Endothelial cell of hepatic sinusoid (primary cell): ENCODE results near the gene CFAP97D1.

ENCODE experiments used
- in situ Hi-C: cut with HindIII; loops from 2 replicates; pipeline ENCODE4 v1.10.0; 2017; ENCODE audit warnings: low sequenced_read_pairs

The CFAP97D1 gene

DNA sequence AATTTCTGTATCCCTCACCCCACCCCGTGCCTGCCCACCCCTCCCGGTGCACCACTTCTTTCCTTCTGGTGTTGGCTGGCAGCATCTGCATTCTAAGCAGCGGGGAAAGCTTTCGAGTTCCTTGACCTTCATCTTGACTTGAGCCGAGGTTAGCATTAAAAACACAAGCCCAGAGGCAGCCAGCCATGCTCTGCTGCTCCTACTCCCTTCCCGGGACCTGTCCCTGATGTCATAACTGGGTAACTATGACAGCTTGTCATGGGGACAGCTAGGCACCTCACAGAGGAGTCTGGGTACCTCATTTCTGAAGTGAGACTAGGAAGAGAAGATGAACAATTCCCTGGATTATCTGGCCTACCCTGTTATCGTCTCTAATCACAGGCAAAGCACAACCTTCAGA, at the start of gene CFAP97D1:
TSS of gene CFAP97D1 (plus strand) at position 301 of the 400 bp plus-strand sequence. CDS start at position 329, 28 bp downstream.
- in situ Hi-C loops: no loop called here

DNA sequence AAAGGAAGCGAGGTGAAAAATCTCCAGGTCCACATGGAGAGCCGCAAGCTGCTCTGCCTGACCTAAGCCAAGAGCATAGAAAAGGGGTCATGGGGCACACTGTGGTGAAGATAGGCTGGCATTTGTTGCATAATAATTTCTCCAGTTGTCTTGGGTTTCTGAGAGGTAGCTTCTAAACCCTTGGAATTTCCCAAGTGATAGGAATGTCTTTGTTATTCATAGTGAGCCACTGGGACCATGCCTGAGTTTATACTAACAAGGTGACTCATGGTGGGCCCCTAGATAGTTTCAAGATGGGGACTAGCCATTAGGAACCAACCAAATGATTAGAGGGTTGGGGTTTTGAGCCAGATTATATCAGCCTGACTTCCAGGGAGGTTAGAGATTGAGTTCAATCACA, 47.3 kb upstream of the CFAP97D1 start:
- in situ Hi-C loops: no loop called here

GRCh38 chr17:43733956-43734355, 46.3 kb upstream of the CFAP97D1 start:
- in situ Hi-C loops: no loop called here

DNA sequence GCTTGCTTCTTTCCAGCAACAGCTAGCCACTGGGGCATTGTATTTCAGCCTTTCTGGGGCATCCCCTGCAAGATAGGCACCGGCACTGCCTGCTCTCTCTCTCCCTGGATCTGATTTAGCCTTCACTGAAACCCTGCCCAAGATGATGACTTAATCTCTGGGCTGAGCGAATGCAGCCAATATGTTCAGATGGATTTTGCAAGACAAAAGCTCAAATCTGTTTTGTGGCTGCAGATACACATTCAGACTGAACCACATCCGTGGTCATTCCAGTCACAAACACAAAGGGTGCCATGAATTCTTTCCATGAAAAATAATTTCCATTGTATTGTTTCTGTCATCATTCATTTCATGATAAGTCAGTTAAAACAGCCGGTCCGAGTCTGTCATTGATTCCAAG, 45.9 kb upstream of the CFAP97D1 start:
- in situ Hi-C loops: no loop called here

- in situ Hi-C loops: no loop called here
Observed at GRCh38 chr17:43736389-43736788, 43.8 kb upstream of the CFAP97D1 start.

- in situ Hi-C loops: no loop called here
Observed at GRCh38 chr17:43737722-43738121, 42.5 kb upstream of the CFAP97D1 start.

- in situ Hi-C loops: no loop called here
Observed at GRCh38 chr17:43740541-43740940, 39.7 kb upstream of the CFAP97D1 start.

- in situ Hi-C loops: no loop called here
Observed at GRCh38 chr17:43741636-43742035, 38.6 kb upstream of the CFAP97D1 start.

DNA sequence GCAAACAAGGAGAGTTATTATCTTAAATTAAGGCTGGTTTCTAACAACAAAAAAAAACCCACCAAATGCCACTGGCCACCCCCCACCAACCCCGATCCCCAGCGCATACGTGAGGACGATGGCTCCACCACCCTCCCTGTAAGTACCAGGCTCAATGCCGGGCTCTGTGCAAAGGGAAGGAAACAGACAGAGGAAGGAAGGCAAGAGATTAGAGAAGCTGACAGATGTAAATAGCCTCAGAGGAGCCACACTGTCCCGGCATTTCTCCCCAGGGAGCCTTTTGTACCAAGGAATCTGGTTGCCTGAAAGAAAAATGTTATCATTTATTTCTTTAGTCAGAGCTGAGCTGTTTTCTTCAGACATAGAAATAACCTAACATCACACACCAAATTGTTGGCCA, 34.7 kb upstream of the CFAP97D1 start:
- in situ Hi-C loops: no loop called here

DNA sequence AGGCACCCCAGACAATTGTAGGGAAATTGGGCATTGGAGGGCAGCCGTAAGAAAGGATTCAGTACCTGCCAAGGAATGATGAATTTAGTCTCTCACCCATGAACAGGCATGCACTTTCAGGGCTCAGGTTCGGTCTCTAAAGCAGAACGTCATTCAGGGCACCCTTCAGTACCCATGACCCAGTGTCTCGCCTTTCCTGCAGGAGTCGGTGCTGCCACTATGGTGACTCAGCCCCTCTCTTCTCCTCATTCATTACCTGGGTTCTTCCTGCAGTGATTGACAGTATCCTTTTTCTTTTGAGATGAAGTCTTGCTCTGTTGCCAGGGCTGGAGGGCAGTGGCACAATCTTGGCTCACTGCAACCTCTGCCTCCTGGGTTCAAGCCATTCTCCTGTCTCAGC, 30.1 kb upstream of the CFAP97D1 start:
- in situ Hi-C loops: loop anchor here (5.0 kb wide), 1 partner anchor 53 kb away; no protein-coding TSS in a partner anchor

DNA sequence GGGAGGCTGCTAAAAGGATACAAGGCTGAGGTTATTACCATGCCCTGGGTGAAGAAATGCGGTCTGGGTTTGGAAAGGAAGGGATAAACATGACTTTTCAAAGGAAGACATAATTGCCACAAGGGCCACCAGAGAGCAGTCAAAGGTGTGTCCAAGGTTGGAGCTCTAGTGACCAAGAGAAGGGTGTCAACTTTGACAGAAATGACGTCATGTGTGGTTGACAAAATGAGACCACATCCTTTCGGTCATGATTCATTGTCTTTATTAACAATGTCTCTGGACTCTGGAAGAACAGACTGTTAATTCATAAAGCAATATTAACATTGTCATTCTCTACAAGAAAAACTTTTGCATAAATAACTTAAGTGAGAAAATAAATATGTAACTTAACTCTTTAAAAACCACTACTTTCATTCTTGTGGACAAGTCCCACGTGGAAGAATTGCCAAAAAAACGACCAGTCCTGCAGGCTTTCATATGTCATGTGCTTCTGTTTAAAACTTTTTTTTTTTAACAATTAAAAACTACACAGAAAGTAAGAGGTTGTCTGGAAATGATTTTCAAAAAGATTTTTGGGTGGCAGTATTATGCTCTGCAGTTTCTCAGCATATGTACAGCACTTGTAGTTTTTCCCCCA, 26.6 kb upstream of the CFAP97D1 start:
- in situ Hi-C loops: loop anchor here (5.0 kb wide), 1 partner anchor 56 kb away; no protein-coding TSS in a partner anchor

- in situ Hi-C loops: loop anchor here (5.0 kb wide), 1 partner anchor 58 kb away; no protein-coding TSS in a partner anchor
Observed at GRCh38 chr17:43754947-43755346, 25.3 kb upstream of the CFAP97D1 start.

DNA sequence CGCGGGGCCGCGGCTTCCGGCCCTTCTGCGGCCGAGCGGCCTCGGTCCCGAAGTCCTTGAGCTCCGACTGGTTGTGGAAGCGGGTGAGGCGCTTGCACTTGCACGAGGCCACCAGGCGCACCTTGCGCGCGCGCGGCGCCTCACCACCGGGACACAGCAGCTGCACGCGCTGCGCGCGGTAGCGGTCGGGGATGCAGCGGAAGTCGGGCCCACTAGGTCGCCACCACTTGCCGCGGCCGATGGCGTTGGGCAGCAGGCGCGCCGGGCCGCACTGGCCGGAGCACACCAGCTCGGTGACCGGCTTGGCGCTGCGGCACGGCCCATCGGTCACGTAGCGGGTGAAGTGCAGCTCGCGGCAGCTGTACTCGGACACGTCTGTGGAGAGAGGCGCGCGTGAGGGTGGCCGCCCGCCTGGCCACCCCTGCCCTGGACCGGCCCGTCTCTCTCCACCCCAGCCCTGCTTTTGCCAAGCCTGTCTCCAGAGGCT, 24.8 kb upstream of the CFAP97D1 start:
- in situ Hi-C loops: no loop called here

DNA sequence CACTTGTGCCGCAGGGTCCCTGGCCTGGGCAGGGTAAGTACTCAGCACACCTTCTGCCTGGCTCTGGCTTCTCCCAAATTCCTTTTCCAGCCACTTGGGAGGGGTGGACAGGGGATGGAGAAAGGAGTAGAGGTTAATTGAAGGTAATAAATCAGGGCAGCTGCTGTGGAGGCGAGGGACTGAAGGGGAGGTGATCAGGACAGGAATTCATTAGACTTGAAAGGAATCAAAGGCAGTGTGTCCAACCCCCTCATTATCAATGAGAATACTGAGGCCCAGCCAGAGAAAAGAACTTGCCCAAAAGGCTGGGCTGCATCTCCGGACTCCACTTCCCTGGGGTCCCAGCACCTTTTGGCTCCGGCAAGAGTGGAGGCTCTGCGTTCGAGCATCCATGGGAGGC, 24.0 kb upstream of the CFAP97D1 start:
- in situ Hi-C loops: no loop called here

DNA sequence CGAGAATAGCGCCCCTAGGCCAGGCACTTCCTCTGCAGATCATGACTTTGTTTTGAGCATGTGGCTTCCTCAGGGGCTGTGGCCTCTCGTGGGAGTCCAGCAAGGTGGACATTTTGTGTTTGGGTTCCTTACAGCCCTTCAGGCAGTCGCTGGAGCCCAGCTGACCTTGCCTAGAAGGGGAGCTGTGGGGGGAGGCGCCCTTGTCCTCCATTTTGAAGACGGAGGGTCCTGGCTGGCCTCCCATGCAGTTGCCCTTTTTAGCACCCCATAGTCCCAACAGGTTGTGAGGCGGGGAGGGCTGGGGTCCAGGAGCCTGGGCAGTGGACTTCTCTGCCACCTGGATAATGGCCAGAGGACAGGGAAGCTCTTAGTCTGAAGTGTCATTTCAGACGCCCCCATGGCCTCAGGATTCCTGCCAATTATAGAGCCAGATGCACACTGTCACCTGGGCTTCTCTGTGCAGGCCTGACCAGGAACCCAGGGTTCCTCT, 23.0 kb upstream of the CFAP97D1 start:
- in situ Hi-C loops: no loop called here

GRCh38 chr17:43758086-43758485, 22.1 kb upstream of the CFAP97D1 start:
- in situ Hi-C loops: no loop called here

DNA sequence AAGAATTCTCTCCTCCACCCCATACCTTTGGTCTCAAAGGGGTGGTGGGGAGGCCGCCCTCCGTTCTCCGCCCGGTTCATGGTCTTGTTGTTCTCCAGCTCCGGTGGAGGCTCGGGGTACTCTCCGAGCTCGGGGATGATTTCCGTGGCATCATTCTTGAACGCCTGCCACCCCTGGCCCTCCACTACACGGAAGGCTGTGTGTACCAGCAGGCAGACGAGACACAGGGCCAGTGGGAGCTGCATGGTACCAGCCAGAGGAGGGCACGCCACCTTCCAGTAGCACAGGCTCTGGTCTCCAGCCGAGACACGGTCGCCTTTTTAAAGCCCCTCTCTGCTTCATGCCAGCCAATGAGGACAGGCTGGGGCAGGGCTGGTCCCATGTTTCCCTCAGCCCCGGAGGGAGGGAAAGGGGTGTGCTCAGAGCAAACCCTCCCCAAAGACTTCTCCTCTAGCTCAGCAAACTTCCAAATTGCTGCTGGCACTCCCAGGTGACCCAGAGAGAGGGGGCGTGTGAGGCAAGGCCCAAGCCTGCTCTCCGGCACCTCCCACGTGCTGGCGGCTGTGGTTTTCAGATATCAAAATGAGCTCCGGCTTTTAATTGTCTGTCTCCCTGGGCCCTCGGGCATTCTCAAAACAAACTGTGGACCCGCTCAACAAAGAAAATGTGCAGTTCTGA, 21.6 kb upstream of the CFAP97D1 start, which contains the start of gene SOST:
TSS of gene SOST (minus strand) at position 295 of the 678 bp plus-strand sequence. CDS start at position 245, 50 bp downstream.
- in situ Hi-C loops: no loop called here

- in situ Hi-C loops: no loop called here
Observed at GRCh38 chr17:43759836-43760235, 20.4 kb upstream of the CFAP97D1 start.

GRCh38 chr17:43760254-43760852, 19.9 kb upstream of the CFAP97D1 start:
- in situ Hi-C loops: no loop called here

DNA sequence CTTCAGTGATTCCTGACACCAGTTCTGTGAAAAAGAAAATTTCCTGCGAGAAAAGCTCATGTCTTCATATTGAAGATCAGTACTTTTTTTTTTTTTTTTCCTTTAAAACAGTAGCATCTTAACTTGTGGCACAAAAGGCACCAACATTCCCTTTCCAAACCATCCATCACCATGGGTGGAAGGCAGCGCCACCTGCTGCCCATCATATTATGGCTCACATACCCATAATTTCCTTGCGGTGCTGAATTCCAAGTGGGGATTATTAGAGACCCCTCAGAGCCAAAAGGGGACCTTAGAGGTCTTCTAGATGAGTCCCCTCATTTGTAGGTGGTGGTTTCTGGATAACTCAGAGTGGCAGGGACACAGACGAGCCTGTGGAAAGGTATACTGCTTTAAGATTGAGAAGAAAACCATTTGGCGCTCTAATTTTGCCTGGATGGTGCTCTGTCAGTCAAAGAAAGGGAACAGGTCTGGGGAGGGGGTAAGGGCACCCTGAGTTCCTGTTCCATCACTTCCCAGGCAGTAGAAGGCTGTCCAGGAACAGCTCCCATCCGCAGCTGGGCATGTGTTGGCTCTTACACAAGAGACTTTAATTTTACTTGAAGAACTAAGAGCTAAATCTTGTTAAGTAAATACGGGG, 13.7 kb upstream of the CFAP97D1 start:
- in situ Hi-C loops: loop anchor here (5.0 kb wide), 3 partner anchors 76 to 259 kb away; no protein-coding TSS in a partner anchor
